Activated naive CD8-positive, alpha-beta T cell treated with anti-CD3 and anti-CD28 coated beads for 36 hours (primary cell): ENCODE data around the gene ATXN2L. TPM values are rescaled to one million over a fixed set of nuclear protein-coding genes. Genes with fewer than 3 reads are reported as not detected.
A peak's percentile ranks its signal among the peaks of the same experiment; 100 is the strongest.
"Not testable (repeated sequence)": the region's sequence is repeated elsewhere in the genome, so short reads cannot be mapped to it uniquely, and the experiment has no call there.

Experiments used
- DNase-seq: peaks from one replicate; pipeline ENCODE4 v3.0.0; 2021
- H3K27ac Mint-ChIP-seq: one replicate; pipeline ENCODE4 v1.8.0; 2022; ENCODE audit warnings: mild to moderate bottlenecking, moderate library complexity, mixed read lengths
- H3K27me3 Mint-ChIP-seq: one replicate; pipeline ENCODE4 v1.8.0; 2022; ENCODE audit warnings: mild to moderate bottlenecking, mixed read lengths
- H3K36me3 Mint-ChIP-seq: one replicate; pipeline ENCODE4 v1.8.0; 2021; ENCODE audit warnings: mild to moderate bottlenecking, mixed read lengths
- H3K4me1 Mint-ChIP-seq: one replicate; pipeline ENCODE4 v1.8.0; 2021; ENCODE audit warnings: mixed read lengths
- H3K4me3 Mint-ChIP-seq: one replicate; pipeline ENCODE4 v1.8.0; 2022; ENCODE audit warnings: mild to moderate bottlenecking, moderate library complexity, mixed read lengths
- H3K9me3 Mint-ChIP-seq: one replicate; pipeline ENCODE4 v1.8.0; 2022; ENCODE audit warnings: mixed read lengths
- total RNA-seq, 2 experiments: library from RNA; stranded (reverse); gene quantifications; one replicate each; pipeline ENCODE4 v1.2.3, GENCODE V29; 2021

ATXN2L gene
- total RNA-seq, 2 experiments from 2014 or later = 296 to 308 TPM

GRCh38 chr16:28845761-28846079, 22.9 kb downstream of the ATXN2L start:
- DNase-seq = no peak
- H3K4me3 Mint-ChIP-seq = peak overlapping the region; percentile 97
- H3K4me1 Mint-ChIP-seq = peaks cover 9% of the 10 kb centered on the region
- peaks cover 30% of the 10 kb centered on the region for H3K36me3 Mint-ChIP-seq
- H3K9me3 Mint-ChIP-seq = no peaks in the 10 kb centered on the region
- peak overlapping the region; percentile 97 for H3K27ac Mint-ChIP-seq
- no peaks in the 10 kb centered on the region for H3K27me3 Mint-ChIP-seq

DNA sequence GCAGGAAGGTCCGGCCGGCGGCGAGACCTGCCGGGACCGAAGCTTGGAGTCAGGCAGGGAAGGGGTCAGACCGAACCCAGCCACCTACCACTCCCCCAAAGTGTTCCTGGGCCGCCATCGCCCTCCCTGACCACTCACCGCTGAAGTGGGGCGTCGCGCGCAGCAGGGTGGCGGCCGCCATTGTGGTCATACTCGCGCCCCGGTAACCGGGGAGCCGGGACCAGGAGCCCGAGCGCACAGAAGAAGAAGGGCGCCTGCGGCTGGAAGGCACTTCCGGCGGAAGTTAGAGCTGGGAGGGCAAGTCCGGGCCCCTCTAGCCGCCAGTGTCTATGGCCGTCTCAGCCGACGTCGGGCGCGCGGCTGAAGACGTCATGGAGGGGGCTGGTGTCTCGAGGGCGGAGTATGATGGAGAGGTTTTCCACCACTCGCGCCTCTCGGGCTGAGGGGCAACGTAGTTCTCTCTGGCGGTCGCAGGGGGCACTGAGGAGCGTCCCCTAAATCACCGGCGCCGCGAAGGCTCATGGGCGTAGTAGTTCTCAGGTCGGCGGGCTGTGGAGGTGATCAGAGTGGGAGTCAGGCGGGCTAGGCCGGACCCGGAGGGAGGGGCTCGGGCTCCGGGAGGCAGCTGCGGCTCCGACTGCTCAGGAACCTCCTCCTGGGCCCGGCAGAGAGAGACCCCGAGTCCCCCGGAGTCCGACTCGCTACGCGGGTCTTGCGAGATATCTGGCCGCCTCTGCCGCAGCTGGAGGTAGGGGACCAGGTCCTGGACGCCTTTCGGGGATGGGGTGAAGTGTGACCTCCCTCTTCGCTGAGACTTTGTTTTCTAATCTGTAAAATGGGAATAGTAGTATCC, 23.5 kb downstream of the ATXN2L start, which contains the start of gene TUFM:
TSS of gene TUFM (minus strand) at position 269 of the 853 bp plus-strand sequence. CDS start at position 190, 79 bp downstream.
- Mint-ChIP-seq H3K36me3 (peaks cover 28% of the 10 kb centered on the region), H3K9me3 (no peaks in the 10 kb centered on the region), H3K27me3 (no peaks in the 10 kb centered on the region), H3K4me3 (peak within 1 kb of the TSS; percentile 97), H3K4me1 (peaks cover 9% of the 10 kb centered on the region), H3K27ac (peak within 1 kb of the TSS; percentile 97)
- peak; percentile 99 for DNase-seq

DNA sequence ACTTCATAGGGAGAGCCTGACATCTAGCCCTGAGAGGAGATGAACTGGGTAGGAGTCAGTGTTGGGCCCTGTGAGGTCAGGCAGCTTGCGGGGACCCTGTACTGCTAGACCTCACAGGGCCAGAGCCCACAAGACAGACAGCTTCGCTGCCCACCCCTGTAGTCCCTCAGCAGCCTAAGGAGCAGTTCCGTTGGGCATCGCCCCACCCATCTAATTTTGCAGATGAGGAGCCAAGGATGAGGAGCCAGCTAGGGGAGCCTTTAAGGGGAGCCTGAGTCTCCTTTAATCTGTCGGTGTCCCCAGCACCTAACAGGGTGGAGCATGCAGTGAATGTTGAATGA, 24.1 kb downstream of the ATXN2L start:
- Mint-ChIP-seq H3K9me3 (no peaks in the 10 kb centered on the region), H3K27ac (peak overlapping the region; percentile 97), H3K27me3 (no peaks in the 10 kb centered on the region), H3K4me3 (peak overlapping the region; percentile 97), H3K36me3 (peaks cover 26% of the 10 kb centered on the region), H3K4me1 (peaks cover 9% of the 10 kb centered on the region)
- peak; percentile 23 for DNase-seq

GRCh38 chr16:28858421-28858820, 35.6 kb downstream of the ATXN2L start:
- no peaks in the 10 kb centered on the region for H3K27me3 Mint-ChIP-seq
- no peaks in the 10 kb centered on the region for H3K9me3 Mint-ChIP-seq
- H3K4me1 Mint-ChIP-seq = peaks cover 13% of the 10 kb centered on the region
- H3K4me3 Mint-ChIP-seq = no peak overlapping the region
- H3K27ac Mint-ChIP-seq = no peak overlapping the region
- H3K36me3 Mint-ChIP-seq = peaks cover 22% of the 10 kb centered on the region
- DNase-seq = no peak

- no peak overlapping the region for H3K4me3 Mint-ChIP-seq
- H3K36me3 Mint-ChIP-seq = peaks cover 22% of the 10 kb centered on the region
- no peak overlapping the region for H3K27ac Mint-ChIP-seq
- H3K9me3 Mint-ChIP-seq = no peaks in the 10 kb centered on the region
- no peaks in the 10 kb centered on the region for H3K27me3 Mint-ChIP-seq
- no peak for DNase-seq
- H3K4me1 Mint-ChIP-seq = peaks cover 15% of the 10 kb centered on the region
These were observed 36.5 kb downstream of the ATXN2L start for GRCh38 chr16:28859326-28859725.

DNA sequence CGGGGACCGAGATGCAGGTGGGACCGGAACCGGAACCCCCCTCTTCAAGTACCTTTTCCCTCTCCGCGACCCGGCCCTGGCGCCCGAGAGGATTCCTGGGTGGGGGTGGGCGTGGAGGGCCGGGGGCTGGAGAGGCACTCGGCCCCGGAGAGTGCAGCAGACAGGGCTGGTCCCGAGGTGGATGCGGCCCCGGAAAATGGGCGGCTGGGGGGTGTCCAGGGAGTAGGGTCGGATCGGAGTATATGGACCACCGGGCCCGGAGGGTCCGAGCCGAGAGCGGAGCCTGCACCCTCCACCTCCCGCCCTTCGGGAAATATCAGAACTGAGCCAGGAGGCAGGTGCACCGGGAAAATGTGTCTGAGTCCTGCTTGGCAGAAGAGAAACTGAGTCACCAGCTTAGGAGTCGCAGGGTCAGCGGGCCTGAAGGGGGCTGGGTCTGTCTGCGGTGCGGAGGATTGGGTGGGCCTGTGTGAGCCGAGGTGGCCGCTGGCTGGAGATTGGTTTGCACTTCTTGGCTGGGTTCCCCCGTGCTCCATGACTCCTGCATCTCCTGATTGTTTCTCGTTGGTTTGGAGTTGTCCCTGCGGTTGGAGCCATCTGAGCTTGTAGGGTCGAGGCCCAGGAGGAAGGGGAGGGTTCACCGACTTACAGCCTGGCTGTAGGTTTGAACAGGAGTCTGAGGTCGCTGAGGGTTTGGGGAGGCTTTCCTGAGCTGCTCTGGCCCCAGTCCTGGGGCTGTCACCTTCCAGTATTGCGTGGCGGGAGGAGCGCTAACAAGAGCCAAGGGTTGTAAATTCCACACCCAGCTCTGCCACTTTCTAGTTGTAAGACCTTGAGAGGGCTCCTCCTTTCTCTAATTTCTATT, 41.4 kb downstream of the ATXN2L start:
- no peaks in the 10 kb centered on the region for H3K27me3 Mint-ChIP-seq
- peak overlapping the region; percentile 92 for H3K4me3 Mint-ChIP-seq
- peaks cover 26% of the 10 kb centered on the region for H3K4me1 Mint-ChIP-seq
- peak overlapping the region; percentile 99 for H3K27ac Mint-ChIP-seq
- DNase-seq = no peak
- peaks cover 25% of the 10 kb centered on the region for H3K36me3 Mint-ChIP-seq
- no peaks in the 10 kb centered on the region for H3K9me3 Mint-ChIP-seq

DNA sequence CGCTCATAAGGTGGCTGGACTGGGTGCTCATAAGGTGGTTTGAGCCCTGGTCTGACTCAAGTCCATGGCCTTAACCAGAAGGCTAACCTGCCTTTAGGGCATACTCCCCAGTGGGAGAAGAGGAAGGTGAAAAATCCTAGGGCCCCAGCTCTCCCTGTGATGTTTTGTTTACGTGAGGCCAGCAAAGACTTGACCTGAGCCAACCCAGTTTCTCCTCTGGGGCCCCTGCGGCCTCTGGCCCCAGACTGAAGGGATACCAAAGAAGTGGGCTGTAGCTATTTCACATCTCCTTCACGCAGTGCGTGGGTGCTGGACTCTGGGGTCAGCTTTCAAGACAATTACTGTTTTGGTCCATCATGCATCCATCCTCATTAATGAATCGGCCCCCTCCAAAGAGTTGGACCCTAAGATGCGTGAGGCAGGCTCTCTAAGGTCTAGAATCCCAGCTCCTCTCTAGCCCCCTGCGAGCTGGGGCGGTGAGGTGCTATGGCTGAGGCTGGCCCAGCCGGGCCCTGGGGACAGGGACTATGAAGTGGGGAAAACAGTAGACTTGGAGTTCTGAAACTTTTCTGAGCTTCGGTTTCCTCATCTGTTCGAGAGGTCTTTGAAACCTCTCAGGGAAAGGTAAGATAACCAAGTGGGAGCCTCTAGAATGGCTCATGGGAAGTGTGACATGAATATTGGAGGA, 42.3 kb downstream of the ATXN2L start:
- no peak overlapping the region for H3K27ac Mint-ChIP-seq
- DNase-seq = no peak
- no peaks in the 10 kb centered on the region for H3K9me3 Mint-ChIP-seq
- peaks cover 23% of the 10 kb centered on the region for H3K4me1 Mint-ChIP-seq
- H3K4me3 Mint-ChIP-seq = peak overlapping the region; percentile 92
- H3K36me3 Mint-ChIP-seq = peaks cover 25% of the 10 kb centered on the region
- H3K27me3 Mint-ChIP-seq = no peaks in the 10 kb centered on the region

DNA sequence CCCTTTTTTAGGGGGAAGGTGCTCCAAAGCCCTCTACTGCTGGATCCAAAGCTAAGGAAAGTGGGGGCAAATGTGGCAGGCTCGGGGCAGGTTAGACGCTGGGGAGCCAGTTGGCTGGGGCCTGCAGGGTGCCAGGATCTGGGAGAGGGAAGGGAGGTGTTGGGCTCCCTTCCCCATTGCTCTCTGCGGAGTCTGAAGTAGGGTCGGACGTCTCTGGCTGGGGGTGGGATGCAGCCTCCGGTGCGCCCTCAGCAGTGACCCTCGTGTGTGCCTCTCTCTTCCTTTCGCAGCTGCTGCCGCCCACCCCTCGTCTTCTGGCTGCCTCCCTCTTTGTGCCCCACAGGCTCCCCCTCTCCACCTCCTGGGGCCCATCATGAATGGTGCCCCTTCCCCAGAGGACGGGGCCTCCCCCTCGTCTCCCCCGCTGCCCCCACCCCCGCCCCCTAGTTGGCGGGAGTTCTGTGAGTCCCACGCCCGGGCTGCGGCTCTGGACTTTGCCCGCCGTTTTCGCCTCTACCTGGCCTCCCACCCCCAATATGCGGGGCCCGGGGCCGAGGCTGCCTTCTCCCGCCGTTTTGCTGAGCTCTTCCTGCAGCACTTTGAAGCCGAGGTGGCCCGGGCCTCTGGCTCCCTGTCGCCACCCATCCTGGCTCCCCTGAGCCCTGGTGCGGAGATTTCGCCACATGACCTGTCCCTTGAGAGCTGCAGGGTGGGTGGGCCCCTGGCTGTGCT, 43.1 kb downstream of the ATXN2L start:
- no peaks in the 10 kb centered on the region for H3K9me3 Mint-ChIP-seq
- H3K4me1 Mint-ChIP-seq = peaks cover 20% of the 10 kb centered on the region
- peaks cover 22% of the 10 kb centered on the region for H3K36me3 Mint-ChIP-seq
- no peak overlapping the region for H3K27ac Mint-ChIP-seq
- no peak for DNase-seq
- H3K27me3 Mint-ChIP-seq = no peaks in the 10 kb centered on the region
- H3K4me3 Mint-ChIP-seq = no peak overlapping the region

- no peaks in the 10 kb centered on the region for H3K27me3 Mint-ChIP-seq
- H3K4me1 Mint-ChIP-seq = peaks cover 20% of the 10 kb centered on the region
- H3K27ac Mint-ChIP-seq = no peak overlapping the region
- H3K36me3 Mint-ChIP-seq = peaks cover 19% of the 10 kb centered on the region
- DNase-seq = no peak
- no peak overlapping the region for H3K4me3 Mint-ChIP-seq
- no peaks in the 10 kb centered on the region for H3K9me3 Mint-ChIP-seq
These were observed 43.6 kb downstream of the ATXN2L start for GRCh38 chr16:28866454-28866804.

GRCh38 chr16:28867241-28867640, 44.4 kb downstream of the ATXN2L start:
- Mint-ChIP-seq H3K9me3 (no peaks in the 10 kb centered on the region), H3K27ac (no peak overlapping the region), H3K4me3 (no peak overlapping the region), H3K36me3 (peaks cover 11% of the 10 kb centered on the region), H3K27me3 (no peaks in the 10 kb centered on the region), H3K4me1 (peaks cover 18% of the 10 kb centered on the region)
- no peak for DNase-seq

- not testable (repeated sequence) for H3K4me3 Mint-ChIP-seq, DNase-seq, H3K9me3 Mint-ChIP-seq, H3K27me3 Mint-ChIP-seq, H3K27ac Mint-ChIP-seq
- peaks cover 18% of the 10 kb centered on the region for H3K4me1 Mint-ChIP-seq
- peaks cover 11% of the 10 kb centered on the region for H3K36me3 Mint-ChIP-seq
These were observed 44.8 kb downstream of the ATXN2L start for GRCh38 chr16:28867646-28868045.

GRCh38 chr16:28869201-28869600, 46.4 kb downstream of the ATXN2L start:
- Mint-ChIP-seq H3K9me3 (no peaks in the 10 kb centered on the region), H3K4me3 (no peak overlapping the region), H3K36me3 (peaks cover 7% of the 10 kb centered on the region), H3K4me1 (peaks cover 12% of the 10 kb centered on the region), H3K27me3 (no peaks in the 10 kb centered on the region), H3K27ac (no peak overlapping the region)
- no peak for DNase-seq

GRCh38 chr16:28872952-28873351, 50.2 kb downstream of the ATXN2L start:
- no peaks in the 10 kb centered on the region for H3K27me3 Mint-ChIP-seq
- H3K36me3 Mint-ChIP-seq = peaks cover 7% of the 10 kb centered on the region
- H3K27ac Mint-ChIP-seq = no peak overlapping the region
- H3K4me1 Mint-ChIP-seq = peaks cover 7% of the 10 kb centered on the region
- H3K4me3 Mint-ChIP-seq = no peak overlapping the region
- no peak for DNase-seq
- no peaks in the 10 kb centered on the region for H3K9me3 Mint-ChIP-seq

GRCh38 chr16:28873543-28874201, 50.9 kb downstream of the ATXN2L start:
- Mint-ChIP-seq H3K27ac (peak overlapping the region; percentile 54), H3K9me3 (no peaks in the 10 kb centered on the region), H3K4me1 (peaks cover 13% of the 10 kb centered on the region), H3K36me3 (peaks cover 6% of the 10 kb centered on the region), H3K27me3 (no peaks in the 10 kb centered on the region), H3K4me3 (no peak overlapping the region)
- peak; percentile 66 for DNase-seq
